Thyroid gland (tissue), 4 donors: ENCODE data around the gene NR2F6. TPM values are rescaled to one million over a fixed set of nuclear protein-coding genes. Genes with fewer than 3 reads are reported as not detected.

Source experiments
- DNase-seq, 2 donors: peaks; one replicate each; pipeline ENCODE4 v3.0.0-alpha.2; 2019
- H3K27ac ChIP-seq, 3 donors: fragments of 200-600 bp; sonication (generic); 1 replicate in 2 of 3; 2 replicates in 1 of 3; pipeline ENCODE4 v1.5.1; 2016 to 2019; ENCODE audit warnings: mild to moderate bottlenecking in 1 of 3, moderate library complexity in 1 of 3
- H3K27me3 ChIP-seq: fragments of 200-600 bp; sonication (generic); one replicate; pipeline ENCODE4 v1.5.1; 2019
- H3K36me3 ChIP-seq, 2 donors: fragments of 200-600 bp; sonication (generic); one replicate each; pipeline ENCODE4 v1.5.1; 2016 to 2019
- H3K4me1 ChIP-seq, 2 donors: fragments of 200-600 bp; sonication (generic); one replicate each; pipeline ENCODE4 v1.5.1; 2017 to 2019
- H3K4me3 ChIP-seq, 3 donors: fragments of 200-600 bp; sonication (generic); replicated peaks in 1 of 3; 1 replicate in 2 of 3; 2 replicates in 1 of 3; pipeline ENCODE4 v1.5.1; 2016; ENCODE audit warnings: mild to moderate bottlenecking in 1 of 3
- H3K9me3 ChIP-seq: fragments of 200-600 bp; sonication (generic); one replicate; pipeline ENCODE4 v1.5.1; 2017
- POLR2A ChIP-seq, 2 donors: fragments of 450-650 bp; IDR thresholded peaks; one replicate each; pipeline ENCODE4 v1.6.1; 2017; ENCODE audit warnings: antibody characterized with exemption in 2 of 2, mild to moderate bottlenecking in 2 of 2, moderate library complexity in 1 of 2
- WGBS, 2 donors: methylation state at CpG; one replicate each; pipeline ENCODE4 v1.1.5; 2017; 5-methylcytosine and 5-hydroxymethylcytosine counted together
- intact Hi-C: fragments of 100-400 bp; cut with DNase I; formaldehyde crosslinking; loops from one replicate; pipeline ENCODE4 v1.15.1; 2023
- total RNA-seq, 4 donors: library from RNA; depleted of rRNA; stranded (reverse); fragments of >200 nt; gene quantifications; one replicate each; pipeline ENCODE4 v1.2.3, GENCODE V29; 2016
- TF ChIP-seq, protein P1 (sequence below), 6 experiments: fragments of 200-600 bp in 3 of 6; fragments of 450-650 bp in 3 of 6; sonication (generic) in 3 of 6; IDR thresholded peaks; one replicate each; pipeline ENCODE4 v1.5.1; 2016 to 2019; ENCODE audit warnings: antibody characterized with exemption in 6 of 6, mild to moderate bottlenecking in 2 of 6, inconsistent platforms in 1 of 6, moderate library complexity in 1 of 6

Gene NR2F6
- total RNA-seq, 4 donors from 2014 or later = 66.0 to 117 (median 97.9) TPM

DNA sequence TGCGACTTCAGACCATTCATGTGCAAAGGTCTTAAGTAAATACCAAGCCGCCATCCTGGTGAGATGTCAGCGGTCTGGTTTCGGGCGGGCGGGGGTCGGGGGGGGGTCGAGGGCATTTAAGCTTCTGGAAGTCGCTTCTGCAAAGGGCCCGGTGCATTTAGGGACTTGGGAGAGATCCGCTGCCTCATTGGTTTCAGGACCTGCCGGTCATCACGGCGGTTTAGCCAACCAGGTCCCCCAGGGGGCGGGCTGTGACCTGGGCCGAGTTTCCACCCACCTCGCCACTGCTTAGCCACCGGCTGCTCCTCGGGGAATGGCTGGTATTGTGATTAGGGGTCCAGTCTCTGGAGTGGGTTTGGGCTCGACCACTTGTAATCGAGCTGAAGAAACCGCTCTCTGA lies 43.8 kb upstream of the NR2F6 start:
- no peaks in the 10 kb centered on the region for H3K27me3 ChIP-seq
- peak; percentile 42 to 58 for DNase-seq
- intact Hi-C loops = no loop called here
- no peaks in the 10 kb centered on the region for H3K9me3 ChIP-seq
- WGBS, 2 donors = 16 to 19% methylated on average over 22 of the region's 22 CpGs
- H3K4me3 ChIP-seq = no peak overlapping the region
- H3K4me1 ChIP-seq = no peaks in the 10 kb centered on the region
- TF ChIP-seq, protein P1, sequence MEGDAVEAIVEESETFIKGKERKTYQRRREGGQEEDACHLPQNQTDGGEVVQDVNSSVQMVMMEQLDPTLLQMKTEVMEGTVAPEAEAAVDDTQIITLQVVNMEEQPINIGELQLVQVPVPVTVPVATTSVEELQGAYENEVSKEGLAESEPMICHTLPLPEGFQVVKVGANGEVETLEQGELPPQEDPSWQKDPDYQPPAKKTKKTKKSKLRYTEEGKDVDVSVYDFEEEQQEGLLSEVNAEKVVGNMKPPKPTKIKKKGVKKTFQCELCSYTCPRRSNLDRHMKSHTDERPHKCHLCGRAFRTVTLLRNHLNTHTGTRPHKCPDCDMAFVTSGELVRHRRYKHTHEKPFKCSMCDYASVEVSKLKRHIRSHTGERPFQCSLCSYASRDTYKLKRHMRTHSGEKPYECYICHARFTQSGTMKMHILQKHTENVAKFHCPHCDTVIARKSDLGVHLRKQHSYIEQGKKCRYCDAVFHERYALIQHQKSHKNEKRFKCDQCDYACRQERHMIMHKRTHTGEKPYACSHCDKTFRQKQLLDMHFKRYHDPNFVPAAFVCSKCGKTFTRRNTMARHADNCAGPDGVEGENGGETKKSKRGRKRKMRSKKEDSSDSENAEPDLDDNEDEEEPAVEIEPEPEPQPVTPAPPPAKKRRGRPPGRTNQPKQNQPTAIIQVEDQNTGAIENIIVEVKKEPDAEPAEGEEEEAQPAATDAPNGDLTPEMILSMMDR (IDR thresholded peaks at IDR 0.05) = no peak
- TF ChIP-seq POLR2A (IDR thresholded peaks at IDR 0.05) = no peak
- H3K36me3 ChIP-seq = no peaks in the 10 kb centered on the region
- H3K27ac ChIP-seq = no peak overlapping the region

- H3K36me3 ChIP-seq = no peaks in the 10 kb centered on the region
- H3K9me3 ChIP-seq = no peaks in the 10 kb centered on the region
- 85 to 87% methylated on average over 9 of the region's 9 CpGs for WGBS, 2 donors
- DNase-seq = no peak
- TF ChIP-seq POLR2A (IDR thresholded peaks at IDR 0.05) = no peak
- TF ChIP-seq, protein P1 (IDR thresholded peaks at IDR 0.05) = no peak
- peaks cover 9% of the 10 kb centered on the region in 2 donors for H3K4me1 ChIP-seq
- intact Hi-C loops = no loop called here
- no peak overlapping the region for H3K4me3 ChIP-seq
- H3K27me3 ChIP-seq = peaks cover 5% of the 10 kb centered on the region
- no peak overlapping the region for H3K27ac ChIP-seq
Observed at GRCh38 chr19:17286752-17287151, 41.0 kb upstream of the NR2F6 start.

- intact Hi-C loops = no loop called here
- Histone ChIP-seq H3K27me3 (peaks cover 8% of the 10 kb centered on the region), H3K36me3 (no peaks in the 10 kb centered on the region), H3K4me3 (no peak overlapping the region), H3K9me3 (no peaks in the 10 kb centered on the region), H3K4me1 (peaks cover 12 to 13% of the 10 kb centered on the region in 2 donors), H3K27ac (no peak overlapping the region)
- TF ChIP-seq, protein P1 (IDR thresholded peaks at IDR 0.05) = no peak
- no peak for TF ChIP-seq POLR2A (IDR thresholded peaks at IDR 0.05)
- DNase-seq = no peak
- 91 to 96% methylated on average over 8 to 10 of the region's 11 CpGs for WGBS, 2 donors
Observed at GRCh38 chr19:17286263-17286662, 40.5 kb upstream of the NR2F6 start.

GRCh38 chr19:17285415-17286135 lies 39.9 kb upstream of the NR2F6 start:
- H3K36me3 ChIP-seq = no peaks in the 10 kb centered on the region
- H3K9me3 ChIP-seq = no peaks in the 10 kb centered on the region
- H3K4me3 ChIP-seq = no peak overlapping the region
- intact Hi-C loops = no loop called here
- TF ChIP-seq, protein P1 (IDR thresholded peaks at IDR 0.05) = no peak
- no peak for TF ChIP-seq POLR2A (IDR thresholded peaks at IDR 0.05)
- H3K27me3 ChIP-seq = peaks cover 9% of the 10 kb centered on the region
- WGBS, 2 donors = 90 to 92% methylated on average over 15 to 18 of the region's 18 CpGs
- no peak overlapping the region for H3K27ac ChIP-seq
- H3K4me1 ChIP-seq = peaks cover 12 to 13% of the 10 kb centered on the region in 2 donors
- no peak for DNase-seq

DNA sequence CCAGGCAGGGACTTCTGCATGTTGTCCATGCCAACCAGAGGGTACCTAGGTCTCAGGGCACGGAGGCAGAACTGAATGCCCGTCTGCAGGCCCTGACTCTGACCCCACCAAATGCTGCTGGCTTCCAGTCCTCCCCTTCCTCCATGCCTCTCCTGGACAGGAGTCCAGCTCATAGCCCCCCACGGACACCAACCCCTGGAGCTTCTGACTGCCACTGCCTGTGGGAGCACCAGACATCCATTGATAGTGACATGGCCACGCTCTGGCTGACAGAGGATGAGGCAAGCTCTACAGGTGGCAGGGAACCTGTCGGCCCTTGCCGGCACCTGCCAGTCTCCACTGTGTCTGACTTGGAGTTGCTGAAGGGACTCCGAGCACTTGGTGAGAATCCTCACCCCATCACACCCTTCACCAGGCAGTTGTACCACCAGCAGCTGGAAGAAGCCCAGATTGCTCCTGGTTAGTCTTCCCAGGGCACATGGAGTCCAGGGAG lies 37.8 kb upstream of the NR2F6 start:
- no peak overlapping the region for H3K27ac ChIP-seq
- no peaks in the 10 kb centered on the region for H3K9me3 ChIP-seq
- H3K4me1 ChIP-seq = peaks cover 12 to 13% of the 10 kb centered on the region in 2 donors
- intact Hi-C loops = loop anchor here (5.0 kb wide), 2 partner anchors 81 to 216 kb away; no protein-coding TSS in a partner anchor
- TF ChIP-seq, protein P1 (IDR thresholded peaks at IDR 0.05) = no peak
- TF ChIP-seq POLR2A (IDR thresholded peaks at IDR 0.05) = no peak
- WGBS, 2 donors = 93 to 98% methylated on average over 7 of the region's 7 CpGs
- H3K36me3 ChIP-seq = peaks cover 0 to 2% of the 10 kb centered on the region in 2 donors
- DNase-seq = no peak
- peaks cover 9% of the 10 kb centered on the region for H3K27me3 ChIP-seq
- no peak overlapping the region for H3K4me3 ChIP-seq
